ENCODE data around the gene UBALD2. TPM values are rescaled to one million over a fixed set of nuclear protein-coding genes. Genes with fewer than 3 reads are reported as not detected.

UBALD2 gene
- total and polyA plus RNA-seq, 2 of the 13 experiments (the other 11 are each of a cell fraction or from before 2014, with no cell fraction given), result 3.3 to 89.7 TPM

- TF ChIP-seq STAT6 (CRISPR knock-in tag; IDR thresholded peaks at IDR 0.05; ENCODE audit: borderline replicate concordance) (no peak), DNMT3B (CRISPR knock-in tag; conservative IDR thresholded peaks at IDR 0.05) (no peak), GTF2F1 (IDR thresholded peaks at IDR 0.05; ENCODE audit: low read length) (no peak), ZC3H4 (CRISPR knock-in tag; IDR thresholded peaks at IDR 0.05; ENCODE audit: borderline replicate concordance) (no peak), BORCS8-MEF2B (CRISPR knock-in tag; IDR thresholded peaks at IDR 0.05) (no peak), SMC3 (IDR thresholded peaks at IDR 0.05; ENCODE audit: low read length) (no peak), ARHGAP35 (CRISPR knock-in tag; IDR thresholded peaks at IDR 0.05; ENCODE audit: borderline replicate concordance) (no peak), KDM1A (CRISPR knock-in tag; IDR thresholded peaks at IDR 0.05) (0 out of 2 replicates have a peak, but pooled peaks have one; percentile 64), ZSCAN9 (CRISPR knock-in tag; IDR thresholded peaks at IDR 0.05; ENCODE audit: borderline replicate concordance) (peak; percentile 76; the same call in 1 of the 2 replicates), KDM5B (CRISPR knock-in tag; IDR thresholded peaks at IDR 0.05; ENCODE audit: borderline replicate concordance) (peak; percentile 69; the same call in 1 of the 2 replicates), RAD21 (CRISPR knock-in tag; IDR thresholded peaks at IDR 0.05) (no peak), ASH2L (IDR thresholded peaks at IDR 0.05; ENCODE audit: insufficient read length, low read depth, low read length) (peak; percentile 58), PRMT3 (CRISPR knock-in tag; IDR thresholded peaks at IDR 0.05; ENCODE audit: borderline replicate concordance, low read depth) (no peak), ZNF260 (CRISPR knock-in tag; IDR thresholded peaks at IDR 0.05; ENCODE audit: borderline replicate concordance, low read depth) (no peak), ZMYM3 (CRISPR knock-in tag; IDR thresholded peaks at IDR 0.05) (peak; percentile 74), HNF1A (IDR thresholded peaks at IDR 0.05; ENCODE audit: low read depth) (no peak), HNF1A (CRISPR knock-in tag; IDR thresholded peaks at IDR 0.05; ENCODE audit: borderline replicate concordance) (no peak), HNF4A (CRISPR knock-in tag; IDR thresholded peaks at IDR 0.05) (peak; percentile 52; the same call in 1 of the 2 replicates)
Observed at GRCh38 chr17:76251478-76252039, 13.6 kb upstream of the UBALD2 start (continued).

Measured in HepG2 (cell line).